ENCODE results near the gene ERAL1. TPM values are rescaled to one million over a fixed set of nuclear protein-coding genes. Genes with fewer than 3 reads are reported as not detected.

The ERAL1 gene
- total RNA-seq, 2 experiments from 2014 or later: 46.1 to 50.6 TPM

DNA sequence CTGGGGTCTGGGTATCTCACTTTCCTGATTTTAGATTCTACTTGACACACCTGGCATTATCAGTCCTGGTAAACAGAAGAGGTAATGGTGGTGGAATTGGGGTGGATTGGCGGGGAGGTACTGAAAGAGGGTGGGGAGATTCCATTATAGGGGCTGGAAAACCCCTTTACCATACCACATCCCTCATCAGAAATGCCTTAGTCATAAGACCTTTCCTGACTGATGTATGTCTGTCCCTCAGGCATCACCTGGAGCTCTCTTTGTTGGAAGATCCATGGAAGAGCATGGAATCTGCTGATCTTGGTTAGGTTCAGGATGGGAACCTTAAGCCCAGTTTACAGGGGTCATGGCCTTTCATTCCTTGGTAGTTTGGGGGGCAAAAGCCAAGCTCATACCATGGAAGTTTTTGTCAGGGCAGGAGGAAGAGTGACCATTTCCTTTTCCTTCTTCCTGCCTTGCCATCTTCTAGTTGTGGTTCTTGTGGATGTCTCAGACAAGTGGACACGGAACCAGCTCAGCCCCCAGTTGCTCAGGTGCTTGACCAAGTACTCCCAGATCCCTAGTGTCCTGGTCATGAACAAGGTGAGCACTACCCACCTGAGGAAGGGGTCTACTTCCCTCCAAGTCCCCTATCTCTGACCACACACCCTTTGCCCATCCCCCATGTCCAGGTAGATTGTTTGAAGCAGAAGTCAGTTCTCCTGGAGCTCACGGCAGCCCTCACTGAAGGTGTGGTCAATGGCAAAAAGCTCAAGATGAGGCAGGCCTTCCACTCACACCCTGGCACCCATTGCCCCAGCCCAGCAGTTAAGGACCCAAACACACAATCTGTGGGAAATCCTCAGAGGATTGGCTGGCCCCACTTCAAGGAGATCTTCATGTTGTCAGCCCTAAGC is 3.3 kb downstream of the ERAL1 start:
- Mint-ChIP-seq H3K36me3 (peaks cover 19% of the 10 kb centered on the region), H3K27me3 (no peaks in the 10 kb centered on the region), H3K9me3 (ENCODE audit: low read depth) (no peaks in the 10 kb centered on the region), H3K27ac (no peak overlapping the region), H3K4me3 (no peak overlapping the region), H3K4me1 (peaks cover 25% of the 10 kb centered on the region)
- CTCF ChIA-PET: interaction anchor here (0.5 to 1.7 kb wide), 5 partner anchors 8 to 108 kb away, joined by 3 to 7 read pairs (median 3); partner anchors contain the start of gene DHRS13
- DNase-seq (no peak), ATAC-seq (no peak)

DNA sequence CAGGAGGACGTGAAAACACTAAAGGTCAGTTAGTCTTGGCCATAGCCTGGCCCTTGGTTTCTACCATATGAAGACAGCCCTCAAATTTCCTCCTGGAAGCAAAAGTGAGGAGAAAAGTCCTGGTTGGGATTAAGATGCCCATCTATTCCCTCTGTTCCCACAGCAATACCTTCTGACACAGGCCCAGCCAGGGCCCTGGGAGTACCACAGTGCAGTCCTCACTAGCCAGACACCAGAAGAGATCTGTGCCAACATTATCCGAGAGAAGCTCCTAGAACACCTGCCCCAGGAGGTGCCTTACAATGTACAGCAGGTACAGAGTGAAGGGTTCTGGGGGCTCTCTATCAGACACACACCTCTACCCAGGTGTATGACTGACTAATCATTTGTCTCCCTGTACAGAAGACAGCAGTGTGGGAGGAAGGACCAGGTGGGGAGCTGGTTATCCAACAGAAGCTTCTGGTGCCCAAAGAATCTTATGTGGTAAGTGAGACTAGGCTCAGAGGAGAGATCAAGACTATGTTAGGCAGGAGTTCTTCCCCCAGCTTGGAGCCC is 4.1 kb downstream of the ERAL1 start:
- DNase-seq (no peak), ATAC-seq (no peak)

DNA sequence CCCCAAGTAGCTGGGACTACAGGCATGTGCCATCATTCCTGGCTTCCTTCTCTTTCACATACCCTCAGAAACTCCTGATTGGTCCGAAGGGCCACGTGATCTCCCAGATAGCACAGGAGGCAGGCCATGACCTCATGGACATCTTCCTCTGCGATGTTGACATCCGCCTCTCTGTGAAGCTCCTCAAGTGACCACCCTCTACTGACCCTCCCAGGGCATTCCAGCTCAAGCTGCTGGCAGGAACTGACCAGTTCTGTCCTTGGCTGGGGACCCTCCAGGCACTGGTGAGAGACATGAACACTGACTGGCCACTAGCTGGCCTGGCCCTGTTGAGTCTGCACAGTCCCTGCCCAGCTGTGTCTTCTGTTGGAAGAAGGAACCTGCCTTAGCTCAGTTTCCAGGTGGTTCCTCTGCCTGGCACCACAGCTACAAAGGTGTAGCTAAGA is 5.6 kb downstream of the ERAL1 start:
- Mint-ChIP-seq H3K4me3 (no peak overlapping the region), H3K9me3 (ENCODE audit: low read depth) (no peaks in the 10 kb centered on the region), H3K27me3 (no peaks in the 10 kb centered on the region), H3K4me1 (peaks cover 14% of the 10 kb centered on the region), H3K36me3 (peaks cover 19% of the 10 kb centered on the region), H3K27ac (no peak overlapping the region)
- CTCF ChIA-PET: interaction anchor here (1.0 kb wide), 1 partner anchor 11 kb away, joined by 4 read pairs; no protein-coding TSS in a partner anchor
- ATAC-seq (no peak), DNase-seq (no peak)

More for the DNA sequence above, 4.1 kb downstream of the ERAL1 start:
- Mint-ChIP-seq H3K9me3 (ENCODE audit: low read depth) (no peaks in the 10 kb centered on the region), H3K36me3 (peaks cover 19% of the 10 kb centered on the region), H3K27me3 (no peaks in the 10 kb centered on the region), H3K27ac (peak overlapping the region; percentile 59), H3K4me3 (no peak overlapping the region), H3K4me1 (peaks cover 22% of the 10 kb centered on the region)
- CTCF ChIA-PET: interaction anchor here (0.5 to 1.7 kb wide), 4 partner anchors 9 to 109 kb away, joined by 3 to 7 read pairs (median 4); no protein-coding TSS in a partner anchor

DNA sequence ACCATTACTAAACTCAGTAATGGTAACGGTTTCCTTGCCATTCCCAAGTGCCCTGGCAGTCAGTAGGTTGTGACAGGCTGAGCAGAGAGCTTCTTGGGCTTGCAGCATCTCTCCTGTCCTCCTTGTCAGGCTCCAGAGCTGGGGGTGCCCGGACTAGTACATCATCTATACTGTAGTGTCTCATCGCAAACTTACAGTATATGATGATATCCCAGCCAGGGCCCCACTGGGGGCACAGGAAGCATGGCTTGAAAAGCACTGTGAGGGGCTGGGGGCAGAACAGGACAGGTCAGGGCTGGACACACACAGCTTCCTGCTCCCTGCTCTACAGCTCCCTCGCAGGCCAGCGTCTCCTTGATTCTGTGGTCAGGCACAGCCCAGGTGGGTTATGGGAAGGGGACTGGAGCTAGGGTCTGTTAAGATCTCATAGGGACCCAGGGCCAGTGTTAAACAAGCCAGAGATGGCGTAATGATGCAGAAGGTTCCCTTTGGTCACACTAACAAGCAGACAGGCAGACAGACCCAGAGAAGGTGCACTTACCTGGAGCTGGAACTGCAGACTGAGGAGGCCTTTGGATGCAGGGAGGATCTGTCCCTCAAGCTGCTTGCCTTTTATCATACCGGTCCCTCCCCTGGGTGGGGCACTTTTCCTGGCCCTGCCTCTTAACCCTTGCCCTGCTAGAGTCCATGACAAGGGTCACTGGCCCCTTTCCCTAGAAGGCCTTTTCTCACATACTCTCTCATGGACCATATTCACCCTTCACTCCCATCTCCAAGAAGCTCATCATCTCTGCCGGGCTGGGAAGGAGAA is 6.8 kb downstream of the ERAL1 start:
- no peaks in the 10 kb centered on the region for H3K9me3 Mint-ChIP-seq (ENCODE audit: low read depth)
- CTCF ChIA-PET: interaction anchor here (1.0 to 1.2 kb wide), 3 partner anchors 10 to 97 kb away, joined by 3 to 5 read pairs (median 3); no protein-coding TSS in a partner anchor
- H3K27ac Mint-ChIP-seq: no peak overlapping the region
- no peak for ATAC-seq
- peaks cover 19% of the 10 kb centered on the region for H3K36me3 Mint-ChIP-seq
- peaks cover 10% of the 10 kb centered on the region for H3K4me1 Mint-ChIP-seq
- DNase-seq: no peak
- no peaks in the 10 kb centered on the region for H3K27me3 Mint-ChIP-seq
- H3K4me3 Mint-ChIP-seq: no peak overlapping the region

DNA sequence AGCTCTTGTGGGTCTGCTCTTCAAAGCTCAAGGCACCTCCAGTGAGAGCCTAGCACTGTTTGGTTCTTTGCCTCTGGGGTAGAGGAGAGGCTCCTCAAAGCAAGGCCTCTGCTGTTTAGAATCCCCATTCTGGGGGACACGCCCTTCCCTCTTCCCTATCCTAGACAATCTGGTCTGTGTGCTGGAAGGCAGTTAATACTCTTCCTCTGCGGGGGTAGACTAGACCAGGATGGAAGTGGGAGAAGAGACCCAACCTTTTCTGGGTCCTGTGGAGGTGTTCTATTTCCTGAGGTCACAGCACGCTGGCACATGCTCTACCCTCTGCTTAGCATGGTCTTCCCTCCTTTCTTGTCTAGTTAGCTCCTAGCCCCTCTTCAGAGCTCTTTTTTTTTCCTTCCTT is 7.7 kb downstream of the ERAL1 start:
- CTCF ChIA-PET: interaction anchor here (1.0 to 1.8 kb wide), 5 partner anchors 11 to 98 kb away, joined by 3 to 7 read pairs (median 3); no protein-coding TSS in a partner anchor
- Mint-ChIP-seq H3K4me1 (peaks cover 9% of the 10 kb centered on the region), H3K4me3 (no peak overlapping the region), H3K36me3 (peaks cover 16% of the 10 kb centered on the region), H3K27me3 (no peaks in the 10 kb centered on the region), H3K9me3 (ENCODE audit: low read depth) (no peaks in the 10 kb centered on the region), H3K27ac (no peak overlapping the region)
- ATAC-seq (no peak), DNase-seq (no peak)

DNA sequence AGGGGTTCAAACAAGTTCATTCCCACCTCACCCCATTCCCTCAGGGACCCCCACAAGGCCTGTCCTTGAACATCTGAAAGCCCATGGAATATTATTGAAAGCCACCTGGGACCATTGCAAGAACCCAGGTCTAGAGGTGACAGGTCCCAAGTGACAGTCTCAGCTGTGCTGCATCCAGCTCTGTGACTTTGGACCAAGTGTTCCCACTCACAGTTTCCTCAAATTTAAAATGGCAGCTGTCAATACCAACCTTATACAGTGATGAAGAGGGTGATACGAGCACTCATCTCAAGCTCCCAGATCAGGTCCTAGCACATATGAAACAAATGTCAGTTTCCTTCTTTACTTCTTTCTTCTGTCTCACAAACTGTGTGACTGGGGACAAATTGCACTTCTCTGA is 9.1 kb downstream of the ERAL1 start:
- Mint-ChIP-seq H3K4me3 (no peak overlapping the region), H3K36me3 (peaks cover 10% of the 10 kb centered on the region), H3K27me3 (no peaks in the 10 kb centered on the region), H3K27ac (no peak overlapping the region), H3K4me1 (peaks cover 8% of the 10 kb centered on the region), H3K9me3 (ENCODE audit: low read depth) (no peaks in the 10 kb centered on the region)
- ATAC-seq: no peak
- no peak for DNase-seq
- CTCF ChIA-PET: interaction anchor here (0.5 to 1.8 kb wide), 6 partner anchors 12 to 442 kb away, joined by 3 to 7 read pairs (median 4); partner anchors contain the start of gene FAM222B

DNA sequence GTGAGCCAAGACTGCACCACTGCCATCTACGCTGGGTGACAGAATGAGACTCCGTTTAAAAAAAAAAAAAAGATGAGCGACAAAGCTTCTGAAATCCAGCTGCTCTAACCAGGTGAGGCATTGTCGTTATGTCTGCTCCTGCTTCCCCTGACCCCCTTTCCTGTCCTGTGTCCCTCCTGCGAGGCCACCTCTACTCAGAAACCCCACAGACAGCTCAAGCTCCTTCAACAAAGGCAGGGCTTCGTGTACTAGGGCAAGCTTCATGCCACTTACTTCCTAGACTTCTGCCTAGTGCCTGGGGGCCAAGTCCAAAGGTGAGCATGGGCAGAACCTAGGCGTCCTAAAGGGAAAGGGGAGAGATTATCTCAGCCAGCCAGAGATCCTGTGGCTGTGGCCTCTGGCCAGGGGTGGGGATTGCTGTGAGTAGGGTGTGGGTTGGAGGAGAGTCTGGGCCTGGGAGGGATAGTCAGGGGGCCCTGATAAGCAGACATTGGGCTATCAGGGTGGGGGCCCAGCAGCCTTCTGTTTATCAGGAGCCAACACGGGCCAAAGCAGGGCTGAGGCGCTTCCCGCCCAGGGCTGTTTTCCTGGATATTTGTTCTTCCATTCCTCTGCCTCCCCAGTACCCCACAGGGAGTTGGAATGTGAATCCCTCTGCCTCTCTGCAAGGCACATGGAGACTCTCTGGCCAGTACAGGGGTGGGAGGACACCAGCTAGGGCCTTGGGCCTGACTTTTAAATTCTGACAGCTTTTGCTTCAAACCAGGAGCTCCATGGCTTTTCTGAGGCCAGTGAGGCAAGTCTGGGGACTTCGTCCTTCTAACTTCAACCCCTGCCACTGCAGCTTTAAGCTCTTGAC is 10.4 kb downstream of the ERAL1 start:
- no peak overlapping the region for H3K4me3 Mint-ChIP-seq
- H3K36me3 Mint-ChIP-seq: peaks cover 7% of the 10 kb centered on the region
- H3K27me3 Mint-ChIP-seq: no peaks in the 10 kb centered on the region
- H3K27ac Mint-ChIP-seq: no peak overlapping the region
- CTCF ChIA-PET: interaction anchor here (0.5 to 1.3 kb wide), 5 partner anchors 23 to 429 kb away, joined by 3 to 4 read pairs (median 4); partner anchors contain the start of gene FAM222B
- DNase-seq (no peak), ATAC-seq (no peak)
- H3K9me3 Mint-ChIP-seq (ENCODE audit: low read depth): no peaks in the 10 kb centered on the region
- H3K4me1 Mint-ChIP-seq: peaks cover 8% of the 10 kb centered on the region

DNA sequence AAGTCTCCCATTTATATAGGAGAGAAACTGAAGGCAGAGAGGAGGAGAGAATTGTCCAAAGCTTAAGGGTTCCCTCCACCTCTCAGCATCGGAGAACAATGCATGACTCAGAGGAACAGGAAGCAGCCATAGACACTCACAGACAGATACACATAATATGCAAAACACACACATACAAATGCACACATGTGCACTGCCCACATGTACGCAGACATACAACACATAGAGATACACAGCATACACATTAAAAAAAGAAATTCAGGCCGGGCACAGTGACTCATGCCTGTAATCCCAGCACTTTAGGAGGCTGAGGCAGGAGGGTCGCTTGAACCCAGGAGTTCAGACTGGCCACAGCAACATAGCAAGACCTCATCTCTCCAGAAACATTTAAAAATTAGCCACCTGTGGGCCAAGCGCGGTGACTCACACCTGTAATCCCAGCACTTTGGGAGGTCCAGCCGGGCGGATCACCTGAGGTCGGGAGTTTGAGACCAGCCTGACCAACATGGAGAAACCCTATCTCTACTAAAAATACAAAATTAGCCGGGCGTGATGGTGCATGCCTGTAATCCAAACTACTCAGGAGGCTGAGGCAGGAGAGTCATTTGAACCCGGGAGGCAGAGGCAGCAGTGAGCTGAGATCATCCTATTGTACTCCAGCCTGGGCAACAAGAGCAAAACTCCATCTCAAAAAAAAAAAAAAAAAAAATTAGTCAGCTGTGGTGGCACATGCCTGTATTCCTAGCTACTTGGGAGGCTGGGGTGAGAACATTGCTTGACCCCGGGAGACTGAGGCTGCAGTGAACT is 11.3 kb downstream of the ERAL1 start:
- Mint-ChIP-seq H3K36me3 (peaks cover 3% of the 10 kb centered on the region), H3K27ac (no peak overlapping the region), H3K27me3 (no peaks in the 10 kb centered on the region), H3K9me3 (ENCODE audit: low read depth) (no peaks in the 10 kb centered on the region), H3K4me3 (no peak overlapping the region), H3K4me1 (peaks cover 11% of the 10 kb centered on the region)
- DNase-seq (no peak), ATAC-seq (no peak)
- CTCF ChIA-PET: interaction anchor here (0.6 to 1.3 kb wide), 4 partner anchors 19 to 103 kb away, joined by 3 to 4 read pairs (median 4); no protein-coding TSS in a partner anchor

DNA sequence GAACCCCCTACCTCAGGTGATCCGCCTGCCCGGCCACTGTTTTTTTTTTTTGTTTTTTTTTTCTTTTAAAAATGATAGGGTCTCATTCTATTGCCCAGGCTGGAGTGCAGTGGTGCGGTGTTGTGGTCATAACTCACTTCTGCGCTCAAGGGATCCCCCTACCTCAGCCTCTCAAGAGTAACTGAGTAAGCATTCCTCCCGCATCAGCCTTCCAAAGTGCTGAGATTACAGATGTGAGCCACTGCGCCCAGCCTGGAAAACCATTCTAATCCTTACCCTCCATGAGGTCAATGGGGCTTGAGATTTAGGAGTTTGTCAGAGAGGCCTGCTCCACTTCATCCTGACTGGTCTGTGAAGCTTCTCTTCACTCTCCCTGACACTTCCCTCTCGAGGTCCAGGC is 12.5 kb downstream of the ERAL1 start:
- Mint-ChIP-seq H3K36me3 (peaks cover 1% of the 10 kb centered on the region), H3K9me3 (ENCODE audit: low read depth) (no peaks in the 10 kb centered on the region), H3K4me3 (no peak overlapping the region), H3K27ac (no peak overlapping the region), H3K4me1 (peaks cover 21% of the 10 kb centered on the region), H3K27me3 (no peaks in the 10 kb centered on the region)
- DNase-seq: no peak
- CTCF ChIA-PET: no interaction called here
- no peak for ATAC-seq

DNA sequence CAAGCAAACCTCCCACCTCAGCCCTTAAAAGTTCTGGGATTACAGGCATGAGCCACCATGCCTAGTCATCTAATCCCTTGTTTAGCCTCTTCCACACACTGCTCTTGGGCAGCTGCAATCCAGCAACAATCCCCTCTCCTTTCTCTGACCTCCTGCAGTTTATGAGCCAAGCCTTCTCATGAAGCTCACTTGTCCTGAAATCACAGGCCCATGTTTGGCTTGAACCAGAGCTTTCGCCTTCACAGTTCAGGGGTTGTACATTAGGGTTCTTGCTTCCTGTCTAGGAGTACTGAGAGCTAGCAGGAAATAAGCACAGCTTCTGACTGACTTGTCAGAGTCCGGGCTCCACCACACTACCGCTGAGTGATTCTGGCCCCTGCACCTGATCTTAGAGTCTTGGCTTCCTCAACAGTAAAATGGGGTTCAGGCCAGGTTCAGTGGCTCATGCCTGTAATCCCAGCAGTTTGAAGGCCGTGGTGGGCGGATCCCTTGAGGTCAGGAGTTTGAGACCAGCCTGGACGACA is 16.3 kb downstream of the ERAL1 start:
- Mint-ChIP-seq H3K4me3 (no peak overlapping the region), H3K9me3 (ENCODE audit: low read depth) (no peaks in the 10 kb centered on the region), H3K27ac (peak overlapping the region; percentile 93), H3K27me3 (no peaks in the 10 kb centered on the region), H3K4me1 (peaks cover 24% of the 10 kb centered on the region), H3K36me3 (peaks cover 1% of the 10 kb centered on the region)
- CTCF ChIA-PET: interaction anchor here (0.8 to 2.6 kb wide), 15 partner anchors 14 to 149 kb away, joined by 3 to 12 read pairs (median 3); partner anchors contain the start of genes FAM222B, FLOT2 and TLCD1
- peak; percentile 99 for ATAC-seq
- DNase-seq: peak; percentile 86

DNA sequence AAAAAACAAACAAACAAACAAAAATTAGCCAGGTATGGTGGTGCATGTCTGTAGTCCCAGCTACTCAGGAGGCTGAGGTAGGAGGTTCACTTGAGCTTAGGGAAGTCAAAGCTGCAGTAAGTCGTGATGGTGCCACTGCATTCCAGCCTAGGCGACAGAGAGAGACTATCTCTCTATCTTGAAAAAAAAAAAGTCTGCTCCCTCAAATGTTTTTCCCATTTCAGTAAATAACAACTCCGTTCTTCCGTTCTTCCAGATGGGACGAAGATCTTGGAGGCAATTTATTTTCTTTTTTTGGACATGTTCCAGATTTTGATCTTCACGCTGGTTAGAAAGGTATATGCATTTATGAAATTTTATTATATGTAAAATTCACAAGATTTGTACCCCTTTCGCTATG is 19.0 kb downstream of the ERAL1 start:
- CTCF ChIA-PET: no interaction called here
- DNase-seq: no peak
- Mint-ChIP-seq H3K27ac (no peak overlapping the region), H3K4me1 (peaks cover 33% of the 10 kb centered on the region), H3K9me3 (ENCODE audit: low read depth) (no peaks in the 10 kb centered on the region), H3K36me3 (peaks cover 11% of the 10 kb centered on the region), H3K4me3 (no peak overlapping the region), H3K27me3 (no peaks in the 10 kb centered on the region)
- no peak for ATAC-seq

Data from activated CD8-positive, alpha-beta memory T cell treated with anti-CD3 and anti-CD28 coated beads, Interleukin-2, amount 10 ng/mL, durations not matched to agents 7 days and 5 days (primary cell).